ENCODE results near the gene FMNL2.

Gene FMNL2

GRCh38 chr2:152583512-152584229 is 248.7 kb downstream of the FMNL2 start:
- DNase-seq (ENCODE audit: low read depth) = no peak

- no peak for DNase-seq (ENCODE audit: low read depth)
Measured at GRCh38 chr2:152584301-152584700, 249.3 kb downstream of the FMNL2 start.

DNA sequence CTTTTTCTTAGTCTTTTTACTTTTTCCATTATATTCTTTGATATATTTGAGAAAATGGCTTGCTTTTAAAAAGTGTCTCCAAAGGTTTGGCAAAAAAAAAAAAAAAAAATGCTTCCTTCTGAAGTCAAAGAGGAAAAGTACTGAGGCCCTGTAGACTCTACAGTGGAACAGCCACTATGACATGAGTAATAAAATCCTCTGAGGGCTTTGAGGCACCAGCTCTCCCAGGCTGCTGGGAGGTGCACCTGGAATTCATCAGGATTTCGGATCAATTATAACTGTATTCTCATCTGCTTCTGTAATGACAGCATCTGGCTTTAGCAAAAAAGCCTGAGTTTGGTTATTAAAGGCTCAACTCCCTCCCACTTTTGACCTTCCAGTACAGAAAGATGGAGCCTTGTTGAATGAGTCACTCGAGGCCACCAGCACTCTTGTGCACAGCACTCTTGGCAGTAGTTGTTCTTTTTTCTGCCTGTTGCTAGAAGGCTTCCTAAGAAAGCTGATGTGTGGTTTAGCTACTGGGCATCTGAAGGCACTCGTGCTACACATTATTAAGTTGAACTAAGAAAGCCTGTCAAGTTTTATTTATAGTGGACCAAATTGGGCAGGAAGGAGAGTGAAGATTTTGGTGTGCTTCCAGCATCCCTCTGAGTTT is 251.0 kb downstream of the FMNL2 start:
- peak; percentile 90 for DNase-seq (ENCODE audit: low read depth)

- DNase-seq (ENCODE audit: low read depth) = peak; percentile 27
Measured at GRCh38 chr2:152587187-152587947, 252.4 kb downstream of the FMNL2 start.

GRCh38 chr2:152588998-152589397 is 254.0 kb downstream of the FMNL2 start:
- DNase-seq (ENCODE audit: low read depth) = no peak

GRCh38 chr2:152594022-152594766 is 259.2 kb downstream of the FMNL2 start:
- DNase-seq (ENCODE audit: low read depth) = no peak

GRCh38 chr2:152594792-152595191 is 259.8 kb downstream of the FMNL2 start:
- no peak for DNase-seq (ENCODE audit: low read depth)

DNA sequence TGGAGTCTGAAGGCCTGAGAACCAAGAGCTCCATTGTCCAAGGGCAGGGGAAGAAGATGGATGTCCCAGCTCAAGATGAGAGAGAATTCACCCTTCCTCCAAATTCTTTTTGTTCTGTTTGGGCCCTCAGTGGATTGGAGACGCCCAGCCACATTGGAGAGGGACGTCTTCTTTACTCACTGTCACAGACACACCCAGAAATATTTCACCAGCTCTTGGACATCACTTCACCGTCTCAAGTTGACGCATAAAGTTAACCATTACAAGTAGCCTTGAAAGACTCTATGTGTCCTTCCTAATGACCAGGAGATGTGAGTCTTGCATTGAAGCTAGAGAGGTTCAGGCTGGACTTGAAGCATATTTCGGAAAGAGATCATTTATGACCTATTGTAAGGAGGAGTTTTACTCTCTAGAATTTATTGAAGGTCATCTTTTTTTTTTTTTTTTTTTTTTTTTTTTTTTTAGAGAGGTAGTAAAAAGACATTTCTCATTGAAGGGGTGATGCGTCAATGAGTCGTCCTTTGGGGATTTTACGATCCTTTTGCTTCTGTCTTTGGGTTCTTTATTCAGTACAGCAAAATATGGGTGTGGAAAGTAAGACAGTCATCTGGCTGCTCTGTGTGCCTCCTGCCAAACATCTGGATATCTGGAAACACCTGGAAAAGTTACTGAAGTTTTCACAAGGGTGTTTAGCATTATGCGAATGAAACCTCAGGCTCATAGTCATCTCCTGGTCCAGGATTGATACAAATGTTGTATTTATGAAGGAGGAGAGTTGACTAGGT is 264.2 kb downstream of the FMNL2 start:
- DNase-seq (ENCODE audit: low read depth) = no peak

DNA sequence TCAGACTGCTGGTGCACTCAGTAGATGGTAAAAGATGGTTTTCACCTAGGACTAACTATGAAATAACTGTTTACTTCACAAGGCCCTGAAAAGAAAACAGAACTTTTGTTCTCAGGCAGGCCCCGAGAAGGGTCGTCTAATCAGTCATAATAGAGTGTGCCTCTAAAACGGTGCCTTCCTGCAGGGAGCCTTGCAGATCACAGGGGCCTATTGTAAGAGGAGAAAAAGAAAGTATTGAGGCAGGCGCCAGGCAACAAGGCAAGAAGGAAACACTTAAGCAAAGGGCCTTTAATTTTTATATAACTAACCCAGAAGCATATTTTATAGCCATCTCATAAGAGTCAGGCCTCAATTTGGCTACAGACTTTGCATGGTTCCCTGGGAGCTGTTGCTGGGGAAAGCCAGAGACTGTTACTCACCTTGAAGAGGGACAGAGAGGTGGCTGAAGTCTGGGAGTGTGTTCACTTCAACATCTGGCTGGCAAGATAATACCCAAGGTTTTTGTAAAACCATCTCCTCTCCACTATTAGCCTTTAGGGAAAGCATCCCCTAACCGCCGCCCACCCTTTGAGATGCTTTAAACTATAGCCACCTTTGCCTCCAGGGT is 265.2 kb downstream of the FMNL2 start:
- no peak for DNase-seq (ENCODE audit: low read depth)

- peak; percentile 86 for DNase-seq (ENCODE audit: low read depth)
Measured at GRCh38 chr2:152600697-152601096, 265.7 kb downstream of the FMNL2 start.

DNA sequence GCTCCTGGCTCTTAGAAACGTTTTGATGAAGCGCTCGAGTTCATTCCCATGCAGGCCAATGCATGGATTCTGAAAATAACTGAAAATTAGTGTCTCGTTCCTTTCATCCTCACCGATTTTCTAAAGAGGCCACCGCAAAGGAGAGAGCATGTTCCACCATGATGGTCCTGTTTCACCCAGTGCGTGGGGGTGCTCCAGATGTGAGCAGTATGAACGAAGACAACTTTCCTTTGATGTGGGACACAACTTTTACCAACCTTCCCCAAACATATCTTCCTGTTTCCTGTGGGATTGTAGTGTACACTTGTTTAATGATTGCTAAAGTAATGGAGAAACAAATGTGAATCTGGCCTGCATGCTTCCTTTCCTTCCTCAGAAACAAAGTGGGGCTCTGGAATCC is 267.8 kb downstream of the FMNL2 start:
- DNase-seq (ENCODE audit: low read depth) = no peak

DNA sequence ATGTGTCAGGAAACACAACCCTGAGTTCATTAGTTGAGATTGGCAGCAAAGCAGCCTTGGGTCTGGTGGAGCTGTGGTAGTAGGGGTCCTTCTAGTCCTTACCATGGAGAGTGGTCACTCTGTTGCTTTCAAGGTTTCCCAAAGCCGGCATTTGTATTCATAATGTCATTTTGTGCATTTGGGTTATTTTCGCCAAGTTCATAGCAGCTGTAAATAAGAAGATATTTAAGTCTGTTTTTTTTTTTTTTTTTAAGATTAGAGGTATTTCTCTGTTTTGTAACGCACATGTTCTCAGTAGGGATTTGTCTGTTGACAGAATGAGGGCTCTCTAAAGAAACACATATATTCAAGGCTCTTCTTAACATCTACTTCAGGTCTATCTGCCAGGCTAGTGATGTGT is 268.2 kb downstream of the FMNL2 start:
- DNase-seq (ENCODE audit: low read depth) = no peak

- no peak for DNase-seq (ENCODE audit: low read depth)
Measured at GRCh38 chr2:152606081-152606480, 271.1 kb downstream of the FMNL2 start.

DNA sequence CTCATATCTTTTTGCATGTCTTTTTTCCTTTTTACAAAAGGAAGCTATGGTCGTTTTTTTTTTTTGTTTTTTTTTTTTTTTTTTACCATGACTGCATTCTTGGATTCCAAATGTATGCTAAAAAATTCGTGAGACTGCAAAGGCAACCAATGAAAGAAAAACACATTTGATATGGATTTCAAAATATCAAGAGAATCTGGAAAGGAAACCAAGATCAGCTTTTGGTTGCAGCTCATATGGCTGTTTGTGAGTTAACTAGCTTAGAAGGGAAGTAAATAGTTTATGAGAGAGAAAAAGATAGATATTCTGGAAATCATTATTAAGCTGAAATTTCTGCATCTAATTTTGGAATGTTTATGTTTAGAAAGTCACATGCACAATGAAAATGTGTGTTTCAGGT is 272.0 kb downstream of the FMNL2 start:
- no peak for DNase-seq (ENCODE audit: low read depth)

DNA sequence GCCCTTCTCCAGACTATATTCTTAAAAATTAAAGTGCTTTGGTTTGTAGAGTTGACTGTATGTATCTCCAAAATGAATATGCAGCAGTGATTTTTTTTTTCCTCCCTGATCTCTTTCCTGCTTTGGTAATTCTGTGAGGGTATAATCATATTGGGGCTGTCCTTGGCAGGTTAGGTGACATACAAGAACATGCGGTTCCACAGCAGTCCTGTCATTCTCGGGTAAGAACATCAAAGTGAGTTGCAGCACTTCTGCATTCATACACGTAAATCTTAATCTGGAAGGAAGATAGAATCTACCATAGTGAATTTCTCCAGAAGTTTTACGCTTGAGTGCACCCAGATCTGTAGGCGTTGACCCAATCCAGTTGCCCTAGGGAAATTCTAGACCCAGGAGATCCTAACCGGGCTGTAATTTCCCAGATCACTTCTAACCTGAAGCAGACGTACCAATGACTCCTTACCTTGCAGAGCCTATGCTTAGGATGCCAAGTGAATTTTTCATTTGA is 272.9 kb downstream of the FMNL2 start:
- no peak for DNase-seq (ENCODE audit: low read depth)

GRCh38 chr2:152609154-152609553 is 274.2 kb downstream of the FMNL2 start:
- DNase-seq (ENCODE audit: low read depth) = peak; percentile 87

- no peak for DNase-seq (ENCODE audit: low read depth)
Measured at GRCh38 chr2:152609699-152610098, 274.7 kb downstream of the FMNL2 start.

DNA sequence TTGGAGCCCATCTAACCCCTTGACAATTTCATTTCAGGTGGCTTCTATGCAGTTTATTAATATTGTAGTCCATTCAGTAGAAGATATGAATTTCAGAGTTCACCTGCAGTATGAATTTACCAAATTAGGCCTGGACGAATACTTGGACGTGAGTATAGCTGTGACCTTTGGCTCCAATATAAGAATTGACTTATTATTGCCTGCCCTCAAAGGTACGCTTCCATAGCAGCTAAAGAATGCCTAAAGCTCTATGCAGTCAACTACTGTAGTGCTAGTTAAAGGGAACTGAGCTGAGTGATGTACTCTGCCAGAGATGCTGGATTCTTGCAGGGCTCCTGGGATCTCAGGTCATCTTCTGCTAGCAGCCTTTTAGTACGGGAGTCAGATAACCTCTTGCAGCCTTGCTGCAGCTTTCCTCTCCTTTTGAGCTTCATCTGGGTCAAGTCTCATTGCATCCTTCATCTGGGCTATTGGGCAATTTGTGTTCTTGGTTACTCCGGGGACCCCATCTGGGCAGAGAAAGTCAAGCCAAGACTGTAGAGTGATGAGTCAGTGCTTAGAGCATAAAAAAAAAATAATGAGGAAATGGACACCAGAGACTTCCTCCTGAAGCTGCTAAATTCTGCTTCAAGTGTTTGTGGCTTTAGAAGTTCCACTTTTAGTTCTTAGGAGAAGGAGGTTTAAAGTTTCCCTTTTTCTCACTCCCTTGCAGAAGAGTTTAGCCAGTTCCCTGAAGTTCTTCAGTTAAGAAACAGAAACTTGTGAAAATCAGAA is 276.7 kb downstream of the FMNL2 start:
- peak; percentile 89 for DNase-seq (ENCODE audit: low read depth)

GRCh38 chr2:152613235-152613634 is 278.3 kb downstream of the FMNL2 start:
- DNase-seq (ENCODE audit: low read depth) = no peak

DNA sequence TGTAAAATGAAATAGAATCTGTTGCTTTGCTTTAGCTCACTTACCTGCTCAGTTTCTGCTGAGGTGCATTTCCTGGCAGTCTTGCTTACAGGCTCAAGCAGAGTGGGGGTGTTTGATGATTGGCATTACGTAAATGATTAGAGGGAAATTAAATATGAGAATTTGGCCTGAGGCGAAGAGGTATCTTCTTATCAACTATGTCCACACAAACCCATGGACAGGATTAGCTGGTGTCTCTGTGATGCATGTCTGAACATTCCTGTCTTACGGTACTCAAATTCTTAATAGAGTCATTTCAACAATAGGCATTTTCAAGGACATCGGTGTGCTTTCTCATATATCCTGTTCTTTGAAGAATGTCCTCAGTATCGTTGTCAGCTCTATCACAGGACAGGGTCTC is 280.2 kb downstream of the FMNL2 start:
- DNase-seq (ENCODE audit: low read depth) = peak; percentile 28

Data from amniotic epithelial cell (primary cell).